Measurements from ENCODE around the gene NOD2. TPM values are rescaled to one million over a fixed set of nuclear protein-coding genes. Genes with fewer than 3 reads are reported as not detected.

NOD2 gene
- total and polyA plus RNA-seq, 2 experiments from 2014 or later: 0.27 to 0.66 TPM

DNA sequence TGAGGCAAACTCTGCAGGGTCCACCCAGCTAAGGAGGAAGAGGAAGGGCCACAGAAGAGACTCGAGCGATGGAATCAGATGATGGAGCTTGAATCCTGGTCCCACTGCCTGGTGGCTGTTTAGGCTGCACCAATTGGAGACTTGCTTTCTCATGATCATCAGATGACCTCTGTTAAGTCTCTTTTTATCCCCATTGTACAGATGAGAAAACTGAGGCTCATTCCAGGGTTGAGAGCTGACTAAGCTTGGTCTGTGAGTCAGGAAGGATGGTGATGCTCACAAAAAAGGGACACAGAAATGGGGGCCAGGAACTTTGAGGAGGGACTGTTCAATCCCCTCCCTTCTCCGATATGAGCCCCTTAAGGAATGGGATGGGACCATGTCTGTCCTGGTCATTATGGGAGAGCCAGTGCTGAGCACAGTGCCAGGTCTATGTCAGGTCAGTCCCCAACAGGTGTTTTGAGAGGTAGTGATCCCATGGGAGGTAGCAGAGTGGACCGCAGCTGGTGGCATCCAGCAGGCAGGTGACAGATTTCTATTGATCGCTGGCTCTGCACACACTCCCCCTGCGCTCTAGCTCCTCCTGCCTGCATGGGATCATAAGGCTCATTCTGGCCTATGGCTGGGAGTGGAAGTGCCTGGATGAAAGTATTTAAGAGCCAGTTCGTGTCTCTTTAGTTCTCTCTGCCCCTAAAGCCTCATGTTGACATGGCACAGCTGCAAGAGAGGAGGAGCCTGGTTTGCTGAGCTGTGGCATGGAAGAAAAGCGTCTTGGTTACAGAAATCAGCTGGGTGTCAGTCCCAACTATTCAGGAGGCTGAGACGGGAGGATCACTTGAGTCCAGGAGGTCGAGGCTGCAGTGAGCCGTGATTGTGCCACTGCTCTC is 39.5 kb upstream of the NOD2 start:
- no peaks in the 10 kb centered on the region for H3K79me2 ChIP-seq (replicated peaks; ENCODE audit: insufficient read depth)
- Mint-ChIP-seq H3K9me3 (no peaks in the 10 kb centered on the region; the same call in 1 of the 3 replicates), H3K27ac (no peak overlapping the region), H3K4me3 (no peak overlapping the region), H3K27me3 (ENCODE audit: insufficient read depth, low read depth, poor library complexity) (peaks cover 1% of the 10 kb centered on the region), H3K4me1 (no peaks in the 10 kb centered on the region), H3K36me3 (ENCODE audit: low read depth) (no peaks in the 10 kb centered on the region)
- DNase-seq (ENCODE audit: low spot score): no peak
- no peaks in the 10 kb centered on the region for H3K36me3 ChIP-seq (ENCODE audit: insufficient read depth)
- no peak; the same call in 2 of the 3 replicates for ATAC-seq
- H3K4me2 ChIP-seq: no peak overlapping the region
- TF ChIP-seq ZNF114 (CRISPR knock-in tag; IDR thresholded peaks at IDR 0.05) (no peak), ZNF331 (CRISPR knock-in tag; IDR thresholded peaks at IDR 0.05; ENCODE audit: low read depth) (no peak), NANOG (IDR thresholded peaks at IDR 0.05; ENCODE audit: borderline replicate concordance) (no peak)
- TF ChIP-seq, protein P1, sequence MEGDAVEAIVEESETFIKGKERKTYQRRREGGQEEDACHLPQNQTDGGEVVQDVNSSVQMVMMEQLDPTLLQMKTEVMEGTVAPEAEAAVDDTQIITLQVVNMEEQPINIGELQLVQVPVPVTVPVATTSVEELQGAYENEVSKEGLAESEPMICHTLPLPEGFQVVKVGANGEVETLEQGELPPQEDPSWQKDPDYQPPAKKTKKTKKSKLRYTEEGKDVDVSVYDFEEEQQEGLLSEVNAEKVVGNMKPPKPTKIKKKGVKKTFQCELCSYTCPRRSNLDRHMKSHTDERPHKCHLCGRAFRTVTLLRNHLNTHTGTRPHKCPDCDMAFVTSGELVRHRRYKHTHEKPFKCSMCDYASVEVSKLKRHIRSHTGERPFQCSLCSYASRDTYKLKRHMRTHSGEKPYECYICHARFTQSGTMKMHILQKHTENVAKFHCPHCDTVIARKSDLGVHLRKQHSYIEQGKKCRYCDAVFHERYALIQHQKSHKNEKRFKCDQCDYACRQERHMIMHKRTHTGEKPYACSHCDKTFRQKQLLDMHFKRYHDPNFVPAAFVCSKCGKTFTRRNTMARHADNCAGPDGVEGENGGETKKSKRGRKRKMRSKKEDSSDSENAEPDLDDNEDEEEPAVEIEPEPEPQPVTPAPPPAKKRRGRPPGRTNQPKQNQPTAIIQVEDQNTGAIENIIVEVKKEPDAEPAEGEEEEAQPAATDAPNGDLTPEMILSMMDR (conservative IDR thresholded peaks at IDR 0.05; ENCODE audit: low read depth in 2 of 2): peak in 1 of 2 experiments; percentile 15; a peak in 1 of 4 replicates
- no peaks in the 10 kb centered on the region for H4K20me1 ChIP-seq (replicated peaks; ENCODE audit: insufficient read depth)
- H3K4me3 ChIP-seq: no peak overlapping the region
- no peaks in the 10 kb centered on the region for H3F3A ChIP-seq (replicated peaks; ENCODE audit: low read depth)
- no peak overlapping the region for H2AFZ ChIP-seq
- no peaks in the 10 kb centered on the region for H3K4me1 ChIP-seq (ENCODE audit: insufficient read depth)
- H3K27me3 ChIP-seq (ENCODE audit: insufficient read depth): no peaks in the 10 kb centered on the region
- H3K9me2 ChIP-seq (ENCODE audit: insufficient read depth): peaks cover 9% of the 10 kb centered on the region; the same call in 1 of the 2 replicates
- no peak overlapping the region for H3K27ac ChIP-seq (ENCODE audit: low read depth)

DNA sequence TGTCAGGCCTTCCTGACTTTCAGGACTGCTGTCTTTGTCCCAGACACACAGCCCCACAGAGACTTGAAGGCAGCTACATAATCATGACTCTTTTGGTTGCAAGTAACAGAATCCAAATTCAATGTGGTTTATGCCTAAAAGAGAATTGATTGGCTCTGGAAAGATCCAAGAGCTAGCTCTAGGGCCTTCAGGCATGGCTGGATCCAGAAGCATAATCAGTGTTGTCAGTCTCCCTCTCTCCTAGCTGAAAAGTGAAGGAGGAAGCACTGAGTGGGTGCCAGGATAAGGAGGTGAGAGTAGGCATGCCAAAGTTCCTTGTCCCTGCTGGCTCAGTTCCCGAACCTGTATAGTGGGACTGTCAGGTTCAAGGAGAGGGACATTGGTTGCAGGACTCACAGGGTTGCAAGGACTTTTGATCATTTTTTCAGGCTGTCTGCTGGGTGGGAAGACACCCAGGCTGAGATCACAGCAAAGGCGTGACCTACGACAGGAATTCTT is 37.8 kb upstream of the NOD2 start:
- no peak for ATAC-seq
- H3K4me1 Mint-ChIP-seq: no peaks in the 10 kb centered on the region
- TF ChIP-seq, protein P2, sequence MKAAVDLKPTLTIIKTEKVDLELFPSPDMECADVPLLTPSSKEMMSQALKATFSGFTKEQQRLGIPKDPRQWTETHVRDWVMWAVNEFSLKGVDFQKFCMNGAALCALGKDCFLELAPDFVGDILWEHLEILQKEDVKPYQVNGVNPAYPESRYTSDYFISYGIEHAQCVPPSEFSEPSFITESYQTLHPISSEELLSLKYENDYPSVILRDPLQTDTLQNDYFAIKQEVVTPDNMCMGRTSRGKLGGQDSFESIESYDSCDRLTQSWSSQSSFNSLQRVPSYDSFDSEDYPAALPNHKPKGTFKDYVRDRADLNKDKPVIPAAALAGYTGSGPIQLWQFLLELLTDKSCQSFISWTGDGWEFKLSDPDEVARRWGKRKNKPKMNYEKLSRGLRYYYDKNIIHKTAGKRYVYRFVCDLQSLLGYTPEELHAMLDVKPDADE (IDR thresholded peaks at IDR 0.05): no peak
- TF ChIP-seq, protein P3, sequence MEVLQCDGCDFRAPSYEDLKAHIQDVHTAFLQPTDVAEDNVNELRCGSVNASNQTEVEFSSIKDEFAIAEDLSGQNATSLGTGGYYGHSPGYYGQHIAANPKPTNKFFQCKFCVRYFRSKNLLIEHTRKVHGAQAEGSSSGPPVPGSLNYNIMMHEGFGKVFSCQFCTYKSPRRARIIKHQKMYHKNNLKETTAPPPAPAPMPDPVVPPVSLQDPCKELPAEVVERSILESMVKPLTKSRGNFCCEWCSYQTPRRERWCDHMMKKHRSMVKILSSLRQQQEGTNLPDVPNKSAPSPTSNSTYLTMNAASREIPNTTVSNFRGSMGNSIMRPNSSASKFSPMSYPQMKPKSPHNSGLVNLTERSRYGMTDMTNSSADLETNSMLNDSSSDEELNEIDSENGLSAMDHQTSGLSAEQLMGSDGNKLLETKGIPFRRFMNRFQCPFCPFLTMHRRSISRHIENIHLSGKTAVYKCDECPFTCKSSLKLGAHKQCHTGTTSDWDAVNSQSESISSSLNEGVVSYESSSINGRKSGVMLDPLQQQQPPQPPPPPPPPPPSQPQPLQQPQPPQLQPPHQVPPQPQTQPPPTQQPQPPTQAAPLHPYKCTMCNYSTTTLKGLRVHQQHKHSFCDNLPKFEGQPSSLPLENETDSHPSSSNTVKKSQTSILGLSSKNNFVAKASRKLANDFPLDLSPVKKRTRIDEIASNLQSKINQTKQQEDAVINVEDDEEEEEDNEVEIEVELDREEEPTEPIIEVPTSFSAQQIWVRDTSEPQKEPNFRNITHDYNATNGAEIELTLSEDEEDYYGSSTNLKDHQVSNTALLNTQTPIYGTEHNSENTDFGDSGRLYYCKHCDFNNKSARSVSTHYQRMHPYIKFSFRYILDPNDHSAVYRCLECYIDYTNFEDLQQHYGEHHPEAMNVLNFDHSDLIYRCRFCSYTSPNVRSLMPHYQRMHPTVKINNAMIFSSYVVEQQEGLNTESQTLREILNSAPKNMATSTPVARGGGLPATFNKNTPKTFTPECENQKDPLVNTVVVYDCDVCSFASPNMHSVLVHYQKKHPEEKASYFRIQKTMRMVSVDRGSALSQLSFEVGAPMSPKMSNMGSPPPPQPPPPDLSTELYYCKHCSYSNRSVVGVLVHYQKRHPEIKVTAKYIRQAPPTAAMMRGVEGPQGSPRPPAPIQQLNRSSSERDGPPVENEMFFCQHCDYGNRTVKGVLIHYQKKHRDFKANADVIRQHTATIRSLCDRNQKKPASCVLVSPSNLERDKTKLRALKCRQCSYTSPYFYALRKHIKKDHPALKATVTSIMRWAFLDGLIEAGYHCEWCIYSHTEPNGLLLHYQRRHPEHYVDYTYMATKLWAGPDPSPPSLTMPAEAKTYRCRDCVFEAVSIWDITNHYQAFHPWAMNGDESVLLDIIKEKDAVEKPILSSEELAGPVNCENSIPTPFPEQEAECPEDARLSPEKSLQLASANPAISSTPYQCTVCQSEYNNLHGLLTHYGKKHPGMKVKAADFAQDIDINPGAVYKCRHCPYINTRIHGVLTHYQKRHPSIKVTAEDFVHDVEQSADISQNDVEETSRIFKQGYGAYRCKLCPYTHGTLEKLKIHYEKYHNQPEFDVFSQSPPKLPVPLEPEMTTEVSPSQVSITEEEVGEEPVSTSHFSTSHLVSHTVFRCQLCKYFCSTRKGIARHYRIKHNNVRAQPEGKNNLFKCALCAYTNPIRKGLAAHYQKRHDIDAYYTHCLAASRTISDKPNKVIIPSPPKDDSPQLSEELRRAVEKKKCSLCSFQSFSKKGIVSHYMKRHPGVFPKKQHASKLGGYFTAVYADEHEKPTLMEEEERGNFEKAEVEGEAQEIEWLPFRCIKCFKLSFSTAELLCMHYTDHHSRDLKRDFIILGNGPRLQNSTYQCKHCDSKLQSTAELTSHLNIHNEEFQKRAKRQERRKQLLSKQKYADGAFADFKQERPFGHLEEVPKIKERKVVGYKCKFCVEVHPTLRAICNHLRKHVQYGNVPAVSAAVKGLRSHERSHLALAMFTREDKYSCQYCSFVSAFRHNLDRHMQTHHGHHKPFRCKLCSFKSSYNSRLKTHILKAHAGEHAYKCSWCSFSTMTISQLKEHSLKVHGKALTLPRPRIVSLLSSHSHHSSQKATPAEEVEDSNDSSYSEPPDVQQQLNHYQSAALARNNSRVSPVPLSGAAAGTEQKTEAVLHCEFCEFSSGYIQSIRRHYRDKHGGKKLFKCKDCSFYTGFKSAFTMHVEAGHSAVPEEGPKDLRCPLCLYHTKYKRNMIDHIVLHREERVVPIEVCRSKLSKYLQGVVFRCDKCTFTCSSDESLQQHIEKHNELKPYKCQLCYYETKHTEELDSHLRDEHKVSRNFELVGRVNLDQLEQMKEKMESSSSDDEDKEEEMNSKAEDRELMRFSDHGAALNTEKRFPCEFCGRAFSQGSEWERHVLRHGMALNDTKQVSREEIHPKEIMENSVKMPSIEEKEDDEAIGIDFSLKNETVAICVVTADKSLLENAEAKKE (CRISPR knock-in tag; IDR thresholded peaks at IDR 0.05): no peak
- TF ChIP-seq, protein P1 (conservative IDR thresholded peaks at IDR 0.05; ENCODE audit: low read depth in 2 of 2): no peak
- TF ChIP-seq ZNF114 (CRISPR knock-in tag; IDR thresholded peaks at IDR 0.05) (no peak), CREB1 (CRISPR knock-in tag; IDR thresholded peaks at IDR 0.05; ENCODE audit: low read depth) (no peak), EZH2phosphoT487 (IDR thresholded peaks at IDR 0.05; ENCODE audit: unreplicated experiment) (no peak)

More for the DNA sequence above, 37.8 kb upstream of the NOD2 start:
- no peak for DNase-seq (ENCODE audit: low spot score)
- Histone ChIP-seq H3K79me2 (replicated peaks; ENCODE audit: insufficient read depth) (no peaks in the 10 kb centered on the region), H3K27me3 (ENCODE audit: insufficient read depth) (no peaks in the 10 kb centered on the region), H3K27ac (ENCODE audit: low read depth) (no peak overlapping the region), H3K4me2 (no peak overlapping the region), H3K9me2 (ENCODE audit: insufficient read depth) (peaks cover 9% of the 10 kb centered on the region; the same call in 1 of the 2 replicates), H4K20me1 (replicated peaks; ENCODE audit: insufficient read depth) (no peaks in the 10 kb centered on the region), H3K4me3 (no peak overlapping the region), H3K36me3 (ENCODE audit: insufficient read depth) (no peaks in the 10 kb centered on the region), H3F3A (replicated peaks; ENCODE audit: low read depth) (no peaks in the 10 kb centered on the region), H3K4me1 (ENCODE audit: insufficient read depth) (no peaks in the 10 kb centered on the region), H2AFZ (no peak overlapping the region)
- H3K9me3 Mint-ChIP-seq: no peaks in the 10 kb centered on the region; the same call in 2 of the 3 replicates
- H3K27me3 Mint-ChIP-seq (ENCODE audit: insufficient read depth, low read depth, poor library complexity): peaks cover 2% of the 10 kb centered on the region
- no peaks in the 10 kb centered on the region for H3K36me3 Mint-ChIP-seq (ENCODE audit: low read depth)
- no peak overlapping the region for H3K27ac Mint-ChIP-seq
- H3K4me3 Mint-ChIP-seq: no peak overlapping the region
